Adrenal gland (tissue), 12 donors: ENCODE measurements around the gene ZNF578. TPM values are rescaled to one million over a fixed set of nuclear protein-coding genes. Genes with fewer than 3 reads are reported as not detected.
"Not testable (repeated sequence)": the region's sequence is repeated elsewhere in the genome, so short reads cannot be mapped to it uniquely, and the experiment has no call there.

Source experiments
- DNase-seq, 7 donors: peaks; one replicate each; pipeline ENCODE4 v3.0.0-alpha.2; 2019 to 2020
- H3K27ac ChIP-seq, 5 donors: fragments of 200-600 bp; sonication (generic) in 4 of 5; 1 replicate in 3 of 5; 2 replicates in 2 of 5; pipeline versions ENCODE4 v1.5.1 to v1.8.0; 2016 to 2020; ENCODE audit warnings: mild to moderate bottlenecking in 1 of 5
- H3K27me3 ChIP-seq: fragments of 200-600 bp; 2 replicates; pipeline ENCODE4 v1.8.0; 2021
- H3K36me3 ChIP-seq, 2 donors: fragments of 200-600 bp; replicated peaks in 1 of 2; 1 replicate in 1 of 2; 2 replicates in 1 of 2; pipeline versions ENCODE4 v1.5.1 to v1.8.0; 2018 to 2022
- H3K4me1 ChIP-seq, 2 donors: fragments of 200-600 bp; replicated peaks in 1 of 2; 1 replicate in 1 of 2; 2 replicates in 1 of 2; pipeline versions ENCODE4 v1.5.1 to v1.8.0; 2018 to 2021
- H3K4me3 ChIP-seq, 4 donors: fragments of 200-600 bp; sonication (generic) in 3 of 4; one replicate each; pipeline ENCODE4 v1.5.1; 2016 to 2018
- H3K9me3 ChIP-seq, 3 donors: fragments of 200-600 bp; sonication (generic) in 1 of 3; replicated peaks in 1 of 3; 1 replicate in 2 of 3; 2 replicates in 1 of 3; pipeline versions ENCODE4 v1.5.1 to v1.8.0; 2016 to 2021
- POLR2A ChIP-seq, 2 donors: fragments of 450-650 bp; IDR thresholded peaks; one replicate each; pipeline ENCODE4 v1.6.1; 2017; ENCODE audit warnings: antibody characterized with exemption in 2 of 2, mild to moderate bottlenecking in 2 of 2, moderate library complexity in 1 of 2
- WGBS, 4 donors: extraction: QIAGEN DNeasy Blood & Tissue Kit in 2 of 4; methylation state at CpG; one replicate each; pipeline versions ENCODE4 v1.1.5 to v1.1.7; 2013 to 2017; 5-methylcytosine and 5-hydroxymethylcytosine counted together
- intact Hi-C, 2 donors: fragments of 100-400 bp; cut with DNase I; formaldehyde crosslinking; loops; one replicate each; pipeline versions ENCODE4 v1.14.1 to v1.15.0; 2022 to 2023
- polyA plus RNA-seq, 3 donors: library from polyadenylated mRNA; stranded (reverse); fragments of 200-250 nt in 2 of 3; fragments of 350-450 nt in 1 of 3; fragmentation: Illumina TruSeq in 1 of 3; extraction: RNeasy Lipid Tissue Mini Kit (QIAGEN cat#74804) in 1 of 3; gene quantifications; one replicate each; pipeline ENCODE4 v1.2.3, GENCODE V29; 2013 to 2014
- total RNA-seq, 9 donors: library from RNA; depleted of rRNA in 4 of 9; stranded (reverse); fragments of >200 nt in 4 of 9; fragments of 120-200 nt in 1 of 9; fragmentation: NEBNext Ultra II Directional in 1 of 9; extraction: Animal tissue kit (Norgen Biotek cat#: 25700) in 1 of 9; gene quantifications; one replicate each; pipeline versions ENCODE4 v1.1.0 to v1.2.4, GENCODE V29; 2013 to 2023
- TF ChIP-seq, protein P1 (sequence below), 6 experiments: fragments of 450-650 bp in 4 of 6; fragments of 200-600 bp in 2 of 6; sonication (generic) in 1 of 6; IDR thresholded peaks; 1 replicate in 5 of 6; 2 replicates in 1 of 6; pipeline versions ENCODE4 v1.5.1 to v1.8.0; 2016 to 2021; ENCODE audit warnings: antibody characterized with exemption in 6 of 6, mild to moderate bottlenecking in 2 of 6, moderate library complexity in 1 of 6
- donor health status: healthy with polysubstance abuse.
- donor health status: Bipolar disorder and iron deficiency.
- donor health status: DM: yes; HTN: yes; CAD: no.
- donor health status: DM: no; HTN: no; CAD: no.
- donor health status: DM: no; HTN: no; CAD: no.
- donor health status: DM: yes; HTN: yes; CAD: no.

Gene ZNF578
- total and polyA plus RNA-seq, 12 donors = 0.09 to 5.3 (median 1.1) TPM

GRCh38 chr19:52532480-52532879 is 79.1 kb downstream of the ZNF578 start:
- no peaks in the 10 kb centered on the region for H3K36me3 ChIP-seq
- no peak overlapping the region for H3K27ac ChIP-seq
- no peaks in the 10 kb centered on the region for H3K27me3 ChIP-seq
- peaks cover 8% of the 10 kb centered on the region in 2 donors for H3K4me1 ChIP-seq
- H3K9me3 ChIP-seq = no peaks in the 10 kb centered on the region
- intact Hi-C loops = no loop called here
- no peak for TF ChIP-seq POLR2A (IDR thresholded peaks at IDR 0.05)
- TF ChIP-seq, protein P1, sequence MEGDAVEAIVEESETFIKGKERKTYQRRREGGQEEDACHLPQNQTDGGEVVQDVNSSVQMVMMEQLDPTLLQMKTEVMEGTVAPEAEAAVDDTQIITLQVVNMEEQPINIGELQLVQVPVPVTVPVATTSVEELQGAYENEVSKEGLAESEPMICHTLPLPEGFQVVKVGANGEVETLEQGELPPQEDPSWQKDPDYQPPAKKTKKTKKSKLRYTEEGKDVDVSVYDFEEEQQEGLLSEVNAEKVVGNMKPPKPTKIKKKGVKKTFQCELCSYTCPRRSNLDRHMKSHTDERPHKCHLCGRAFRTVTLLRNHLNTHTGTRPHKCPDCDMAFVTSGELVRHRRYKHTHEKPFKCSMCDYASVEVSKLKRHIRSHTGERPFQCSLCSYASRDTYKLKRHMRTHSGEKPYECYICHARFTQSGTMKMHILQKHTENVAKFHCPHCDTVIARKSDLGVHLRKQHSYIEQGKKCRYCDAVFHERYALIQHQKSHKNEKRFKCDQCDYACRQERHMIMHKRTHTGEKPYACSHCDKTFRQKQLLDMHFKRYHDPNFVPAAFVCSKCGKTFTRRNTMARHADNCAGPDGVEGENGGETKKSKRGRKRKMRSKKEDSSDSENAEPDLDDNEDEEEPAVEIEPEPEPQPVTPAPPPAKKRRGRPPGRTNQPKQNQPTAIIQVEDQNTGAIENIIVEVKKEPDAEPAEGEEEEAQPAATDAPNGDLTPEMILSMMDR (IDR thresholded peaks at IDR 0.05) = no peak
- no peak for DNase-seq
- WGBS, 4 donors = 92 to 98% (median 94%) methylated on average over 2 of the region's 2 CpGs
- no peak overlapping the region for H3K4me3 ChIP-seq

- peak in 3 of 7 donors; percentile 23 to 66 (median 47) for DNase-seq
- no peak overlapping the region for H3K27ac ChIP-seq
- no peak for TF ChIP-seq POLR2A (IDR thresholded peaks at IDR 0.05)
- TF ChIP-seq, protein P1 (IDR thresholded peaks at IDR 0.05) = no peak
- no peaks in the 10 kb centered on the region for H3K9me3 ChIP-seq
- no peaks in the 10 kb centered on the region for H3K4me1 ChIP-seq
- H3K36me3 ChIP-seq = no peaks in the 10 kb centered on the region
- H3K27me3 ChIP-seq = no peaks in the 10 kb centered on the region
- intact Hi-C loops = no loop called here
- no peak overlapping the region for H3K4me3 ChIP-seq
- 49 to 74% (median 61%) methylated on average over 4 to 5 of the region's 5 CpGs for WGBS, 4 donors
Observed at GRCh38 chr19:52533901-52534300, 80.5 kb downstream of the ZNF578 start.

DNA sequence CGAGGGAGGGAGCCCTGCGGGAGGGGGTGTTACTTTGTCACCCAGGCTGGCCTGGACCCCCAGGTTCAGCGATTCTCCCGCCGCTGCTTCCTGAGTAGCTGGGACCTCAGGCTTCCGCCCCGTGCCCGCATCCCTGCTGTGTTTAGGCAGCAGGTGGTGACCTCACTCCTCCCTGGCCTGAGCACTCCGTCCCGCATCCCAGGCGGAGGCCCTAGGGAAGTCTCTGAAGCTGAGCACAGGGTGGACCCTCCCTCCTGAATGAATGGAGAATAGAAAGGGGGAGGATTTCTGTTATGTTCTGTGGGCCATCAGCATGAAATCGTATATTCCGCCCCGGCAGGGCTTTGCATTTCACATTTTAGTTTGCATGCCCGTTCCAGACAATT is 82.0 kb downstream of the ZNF578 start:
- intact Hi-C loops, H3K36me3 ChIP-seq, H3K27me3 ChIP-seq, H3K9me3 ChIP-seq, H3K4me1 ChIP-seq: not testable (repeated sequence)
- Histone ChIP-seq H3K27ac (peak overlapping the region in 2 of 5 donors; percentile 68 to 72), H3K4me3 (peak overlapping the region in 1 of 4 donors; percentile 57)
- WGBS, 4 donors = 24 to 40% (median 32%) methylated on average over 13 to 15 of the region's 15 CpGs
- peak in 2 of 7 donors; percentile 12 to 14 for DNase-seq

GRCh38 chr19:52535771-52536447 is 82.6 kb downstream of the ZNF578 start:
- TF ChIP-seq POLR2A (IDR thresholded peaks at IDR 0.05) = peak in 1 of 2 donors; percentile 18
- TF ChIP-seq, protein P1 (IDR thresholded peaks at IDR 0.05) = peak in 1 of 6 experiments; percentile 22

GRCh38 chr19:52536448-52536800 is 83.1 kb downstream of the ZNF578 start:
- Histone ChIP-seq H3K36me3 (no peaks in the 10 kb centered on the region), H3K9me3 (no peaks in the 10 kb centered on the region), H3K4me3 (peak overlapping the region in 1 of 4 donors; percentile 57), H3K27me3 (no peaks in the 10 kb centered on the region), H3K4me1 (no peaks in the 10 kb centered on the region), H3K27ac (peak overlapping the region in 3 of 5 donors; percentile 37 to 72 (median 68))
- DNase-seq = peak in 1 of 7 donors; percentile 24
- 19 to 35% (median 30%) methylated on average over 9 to 17 of the region's 17 CpGs for WGBS, 4 donors
- TF ChIP-seq, protein P1 (IDR thresholded peaks at IDR 0.05) = no peak
- no peak for TF ChIP-seq POLR2A (IDR thresholded peaks at IDR 0.05)
- intact Hi-C loops = no loop called here

More at GRCh38 chr19:52535771-52536447, 82.6 kb downstream of the ZNF578 start:
- WGBS, 4 donors = 20 to 37% (median 28%) methylated on average over 29 to 50 of the region's 50 CpGs
- Histone ChIP-seq H3K27ac (peak overlapping the region in 3 of 5 donors; percentile 37 to 72 (median 68)), H3K27me3 (no peaks in the 10 kb centered on the region), H3K4me3 (peak overlapping the region in 1 of 4 donors; percentile 57), H3K9me3 (no peaks in the 10 kb centered on the region), H3K36me3 (no peaks in the 10 kb centered on the region), H3K4me1 (no peaks in the 10 kb centered on the region)
- peak; percentile 55 to 88 (median 84) for DNase-seq
- intact Hi-C loops = no loop called here

DNA sequence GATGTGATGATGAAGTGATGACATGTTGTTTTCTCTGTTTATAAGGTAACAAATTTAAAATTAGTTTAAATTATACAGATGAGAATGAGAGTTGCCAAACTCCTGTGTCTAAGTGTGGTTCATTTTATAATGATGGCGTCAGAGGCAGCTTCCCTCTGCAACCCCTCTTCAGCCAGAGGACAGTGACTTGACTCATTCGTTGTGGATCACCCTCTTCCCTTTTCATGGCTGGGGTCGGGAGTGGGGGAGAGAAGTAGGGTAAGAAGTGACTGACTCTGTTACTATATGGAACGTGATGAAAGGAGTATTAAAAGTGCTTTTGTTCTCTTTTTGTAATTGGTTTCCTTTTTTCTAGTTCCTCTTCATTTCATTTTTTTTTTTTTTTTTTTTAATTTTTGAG is 85.5 kb downstream of the ZNF578 start:
- H3K4me3 ChIP-seq, H3K27ac ChIP-seq, H3K4me1 ChIP-seq, DNase-seq, H3K27me3 ChIP-seq, H3K9me3 ChIP-seq, intact Hi-C loops, H3K36me3 ChIP-seq: not testable (repeated sequence)
- 69 to 80% (median 75%) methylated on average over 4 of the region's 4 CpGs for WGBS, 4 donors

GRCh38 chr19:52541176-52541575 is 87.8 kb downstream of the ZNF578 start:
- 90 to 98% (median 95%) methylated on average over 5 of the region's 5 CpGs for WGBS, 4 donors
- H3K4me1 ChIP-seq, H3K27ac ChIP-seq, H3K9me3 ChIP-seq, H3K4me3 ChIP-seq, intact Hi-C loops, H3K27me3 ChIP-seq, DNase-seq: not testable (repeated sequence)
- H3K36me3 ChIP-seq = peaks cover 0 to 25% of the 10 kb centered on the region in 2 donors
